GM19468 (cell line): ENCODE data around the gene TSC2.
"Not testable (repeated sequence)": the region's sequence is repeated elsewhere in the genome, so short reads cannot be mapped to it uniquely, and the experiment has no call there.

Source experiments
- ATAC-seq: cut with Tn5 transposase; IDR thresholded peaks from one replicate; pipeline ENCODE4 v1.9.1; 2021; ENCODE audit warnings: mild to moderate bottlenecking, moderate library complexity, moderate number of reproducible peaks; ENCODE audit not compliant: unreplicated experiment; ENCODE audit errors: extremely low read depth

Gene TSC2

DNA sequence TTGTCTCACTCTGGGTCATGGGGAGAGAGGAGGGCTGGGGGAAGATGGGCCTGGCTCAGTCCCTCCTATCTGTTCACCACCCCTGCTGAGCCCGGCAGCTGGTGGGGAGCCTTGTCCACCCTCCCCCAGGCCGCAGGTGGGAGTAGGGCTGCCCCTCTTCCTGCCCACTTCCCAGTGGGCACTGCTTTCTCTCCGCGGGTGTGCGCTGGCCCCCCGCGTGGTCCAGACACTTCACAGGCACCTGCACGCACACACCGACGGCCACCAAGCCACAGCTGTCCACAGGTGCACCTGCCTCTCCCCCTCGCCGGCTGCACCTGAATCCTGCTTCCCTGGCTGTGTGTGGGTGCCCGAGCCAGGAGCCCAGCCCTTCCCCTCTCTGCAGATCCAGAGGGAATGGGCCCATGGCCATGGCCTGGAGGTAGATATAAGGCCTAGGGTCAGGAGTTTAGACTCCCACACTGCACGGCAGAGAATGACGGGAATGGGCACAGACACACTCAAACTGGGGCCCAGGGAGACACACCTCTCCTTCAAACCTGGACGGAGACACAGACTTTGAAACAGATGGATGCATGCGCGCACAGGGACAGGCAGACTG is 19.1 kb upstream of the TSC2 start:
- ATAC-seq: no peak

DNA sequence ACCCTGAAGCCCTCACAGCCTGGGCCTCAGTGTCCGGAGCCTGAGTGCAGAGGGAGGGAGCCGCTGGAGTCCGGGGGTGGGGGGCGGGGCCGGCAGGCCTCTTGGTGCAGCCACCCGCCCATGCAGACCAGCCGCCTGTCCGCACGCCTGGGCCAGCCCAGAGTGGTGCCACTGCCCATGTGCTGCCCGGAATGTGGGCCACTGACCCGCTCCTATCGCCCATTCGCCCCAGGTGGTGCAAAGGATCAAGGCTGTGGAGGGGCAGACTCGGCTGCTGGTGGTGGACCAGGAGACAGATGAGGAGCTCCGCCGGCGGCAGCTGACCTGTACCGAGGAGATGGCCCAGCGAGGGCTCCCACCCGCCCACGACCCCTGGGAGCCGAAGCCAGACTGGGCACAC is 18.4 kb upstream of the TSC2 start:
- ATAC-seq: no peak

DNA sequence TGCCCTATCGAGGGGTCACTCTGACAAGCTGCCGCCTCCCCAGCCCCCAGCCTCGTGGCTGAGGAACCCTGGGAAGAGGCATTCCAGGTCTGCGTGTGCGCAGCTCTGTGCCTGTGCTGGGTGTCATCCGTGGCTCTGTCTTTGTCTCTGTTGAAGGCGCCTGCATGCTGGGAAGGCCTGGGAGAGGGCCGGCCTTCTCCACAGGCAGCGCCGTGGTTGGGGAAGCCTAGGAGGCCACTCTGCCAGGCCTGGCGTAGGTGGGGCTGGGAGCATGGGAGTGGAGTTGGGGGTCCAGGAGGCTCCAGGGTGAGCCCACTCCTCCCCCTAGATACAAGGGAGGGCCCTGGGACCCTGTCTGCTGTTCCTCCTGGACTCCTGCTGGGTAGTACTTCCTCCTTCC is 17.7 kb upstream of the TSC2 start:
- ATAC-seq: no peak

DNA sequence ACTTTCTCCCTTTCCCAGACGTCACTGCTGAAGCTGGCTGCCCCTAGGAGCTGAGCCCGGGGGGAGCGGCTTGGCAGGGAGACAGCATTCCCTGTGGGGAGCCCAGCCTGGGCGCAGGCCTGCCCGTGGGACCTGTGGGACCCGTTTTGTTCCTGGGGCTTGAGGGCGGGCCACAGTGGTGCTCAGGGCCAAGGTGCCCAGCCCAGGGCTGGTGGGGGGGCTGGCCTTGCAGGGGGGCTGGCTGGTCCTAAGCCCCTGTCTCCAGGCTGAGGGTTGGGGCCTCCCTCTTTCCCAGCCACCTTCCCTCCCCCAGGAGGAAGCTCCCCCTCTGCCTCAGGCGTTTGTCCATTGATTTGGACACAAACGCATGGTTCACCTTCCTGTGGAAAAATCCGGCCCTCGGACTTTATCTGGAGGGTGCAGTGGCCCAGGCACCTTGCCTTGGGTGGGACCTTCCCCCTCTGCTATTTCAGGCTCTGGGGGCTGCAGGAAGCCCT is 16.7 kb upstream of the TSC2 start:
- ATAC-seq: no peak

DNA sequence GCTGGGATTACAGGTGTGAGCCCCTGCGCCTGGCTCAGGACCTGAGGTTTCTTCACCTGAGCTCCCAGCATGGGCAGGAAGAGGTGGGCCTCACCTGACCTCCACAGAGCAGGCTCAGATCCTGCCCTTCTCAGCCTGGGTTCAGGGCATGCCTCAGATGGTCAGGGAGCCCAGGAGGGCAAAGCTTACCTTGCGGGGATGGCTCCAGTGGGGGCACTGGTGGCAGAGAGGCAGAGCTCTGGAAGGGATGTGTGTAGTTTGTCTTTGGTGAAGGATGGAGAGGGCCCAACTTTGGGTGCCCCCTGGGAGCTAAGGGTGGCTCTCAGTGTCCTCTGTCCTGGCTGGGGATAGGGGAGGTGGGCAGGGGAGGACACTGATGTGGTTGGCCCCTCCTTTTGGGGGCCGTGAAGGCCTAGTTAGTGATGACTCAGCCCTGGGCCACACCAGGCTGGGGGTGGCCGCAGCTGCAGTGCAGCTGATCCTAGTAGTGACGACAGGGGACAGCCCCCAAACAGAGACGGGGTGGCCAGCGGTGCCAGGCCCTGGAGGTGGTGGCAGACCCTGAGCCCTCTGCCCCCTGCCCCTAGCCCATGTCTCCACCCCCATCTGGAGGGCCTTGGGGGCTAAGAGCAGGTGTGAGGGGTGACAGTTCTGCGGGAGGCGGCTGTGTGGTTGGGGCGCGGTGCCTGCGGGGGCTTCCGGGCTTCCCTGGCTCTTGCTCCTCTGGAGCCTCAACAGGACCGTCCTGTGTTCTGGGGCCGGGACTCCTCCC is 15.3 kb upstream of the TSC2 start:
- no peak for ATAC-seq

DNA sequence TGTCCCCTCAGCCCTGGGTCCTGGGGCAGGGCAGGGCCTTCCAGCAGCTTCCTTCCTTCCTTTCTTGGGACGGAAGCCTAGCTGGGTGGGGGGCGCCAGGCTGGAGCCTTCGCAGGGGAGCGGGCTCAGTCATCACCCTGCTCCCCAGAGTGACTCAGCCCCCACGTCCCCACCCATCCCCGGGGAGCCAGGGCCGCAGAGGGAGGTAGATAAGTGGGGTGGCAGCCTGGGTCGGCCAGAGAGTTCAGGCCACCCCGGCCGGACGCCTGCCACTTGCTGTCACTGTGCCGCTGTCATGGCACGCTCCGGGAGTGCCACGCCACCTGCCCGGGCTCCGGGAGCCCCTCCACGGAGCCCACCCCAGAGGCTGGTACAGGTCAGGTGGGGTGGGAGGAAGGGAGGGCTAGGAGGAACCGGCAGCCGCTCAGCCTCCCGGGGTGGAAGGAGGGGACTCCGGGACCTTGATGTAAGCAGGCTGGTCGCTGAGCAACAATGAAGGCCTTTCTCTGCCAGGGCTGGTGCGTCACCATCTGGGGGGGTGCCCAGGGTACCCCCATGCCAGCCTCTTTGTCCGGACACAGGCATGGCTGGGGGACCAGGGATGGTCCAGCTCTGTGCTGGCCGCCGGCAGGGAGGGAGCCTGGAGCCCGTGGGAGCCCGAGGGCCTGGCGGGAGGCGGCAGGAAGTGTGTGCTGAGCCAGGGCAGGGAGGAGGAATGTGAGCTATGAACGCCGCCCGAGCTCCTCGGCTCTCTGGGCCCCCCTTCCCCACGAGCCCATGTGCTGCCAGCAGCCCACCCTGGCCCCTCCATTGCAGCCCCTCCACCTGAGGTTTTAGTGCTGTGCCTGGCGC is 14.5 kb upstream of the TSC2 start:
- no peak for ATAC-seq

DNA sequence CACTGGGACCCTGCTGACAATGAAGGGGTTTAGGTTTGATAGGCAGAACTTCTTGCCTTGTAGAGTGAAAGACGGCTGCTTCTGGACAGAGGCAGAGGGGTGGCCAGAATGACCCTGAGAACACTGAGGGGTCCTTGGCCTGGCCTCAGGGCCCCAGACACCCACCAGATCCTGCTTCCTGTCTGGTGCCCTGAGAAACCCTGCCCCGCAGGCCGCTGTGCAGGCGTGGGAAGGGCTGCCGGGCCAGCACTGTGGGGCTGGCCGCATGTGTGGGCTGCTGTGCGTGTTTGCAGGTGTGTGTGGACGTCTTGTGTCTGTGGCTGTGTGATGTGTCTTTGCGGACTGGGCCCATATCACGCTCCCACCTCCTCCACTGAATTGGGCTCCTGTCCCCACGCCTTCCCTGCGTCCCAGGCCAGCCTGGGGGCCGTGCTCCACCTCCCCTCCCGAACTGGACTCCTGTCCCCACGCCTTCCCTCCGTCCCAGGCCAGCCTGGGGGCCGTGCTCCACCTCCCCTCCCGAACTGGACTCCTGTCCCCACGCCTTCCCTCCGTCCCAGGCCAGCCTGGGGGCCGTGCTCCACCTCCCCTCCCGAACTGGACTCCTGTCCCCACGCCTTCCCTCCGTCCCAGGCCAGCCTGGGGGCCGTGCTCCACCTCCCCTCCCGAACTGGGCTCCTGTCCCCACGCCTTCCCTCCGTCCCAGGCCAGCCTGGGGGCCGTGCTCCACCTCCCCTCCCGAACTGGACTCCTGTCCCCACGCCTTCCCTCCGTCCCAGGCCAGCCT is 13.7 kb upstream of the TSC2 start:
- ATAC-seq: not testable (repeated sequence)

DNA sequence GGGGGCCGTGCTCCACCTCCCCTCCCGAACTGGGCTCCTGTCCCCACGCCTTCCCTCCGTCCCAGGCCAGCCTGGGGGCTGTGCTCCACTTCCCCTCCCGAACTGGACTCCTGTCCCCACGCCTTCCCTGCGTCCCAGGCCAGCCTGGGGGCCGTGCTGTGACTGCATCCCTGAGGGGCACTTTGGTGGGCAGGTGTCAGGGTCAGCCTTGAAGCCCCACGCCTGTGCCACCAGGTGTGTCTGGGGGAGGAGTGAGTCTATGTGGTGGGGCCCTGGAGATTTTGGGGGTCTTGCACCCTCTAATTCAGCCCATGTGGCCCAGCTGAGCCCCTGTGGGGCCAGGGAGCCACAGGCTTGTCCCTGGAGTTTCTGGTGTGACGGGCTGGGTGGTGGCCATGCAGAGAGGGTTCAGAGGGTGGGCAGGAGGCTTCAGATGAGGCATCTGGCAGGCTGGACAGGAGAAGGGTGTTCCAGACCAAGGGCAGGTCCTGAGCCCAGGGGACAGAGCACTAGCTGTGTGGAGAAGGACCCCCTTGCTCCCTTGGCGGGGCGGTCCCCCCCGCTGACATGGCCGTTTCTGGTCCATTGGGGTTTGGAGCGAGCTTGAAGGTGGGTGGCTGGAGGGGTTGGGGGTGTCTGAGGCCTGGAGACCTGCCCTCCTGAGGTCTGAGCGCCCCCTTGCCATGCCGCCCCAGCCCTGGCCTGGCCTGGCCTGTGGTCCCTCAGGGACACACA is 12.9 kb upstream of the TSC2 start:
- no peak for ATAC-seq

DNA sequence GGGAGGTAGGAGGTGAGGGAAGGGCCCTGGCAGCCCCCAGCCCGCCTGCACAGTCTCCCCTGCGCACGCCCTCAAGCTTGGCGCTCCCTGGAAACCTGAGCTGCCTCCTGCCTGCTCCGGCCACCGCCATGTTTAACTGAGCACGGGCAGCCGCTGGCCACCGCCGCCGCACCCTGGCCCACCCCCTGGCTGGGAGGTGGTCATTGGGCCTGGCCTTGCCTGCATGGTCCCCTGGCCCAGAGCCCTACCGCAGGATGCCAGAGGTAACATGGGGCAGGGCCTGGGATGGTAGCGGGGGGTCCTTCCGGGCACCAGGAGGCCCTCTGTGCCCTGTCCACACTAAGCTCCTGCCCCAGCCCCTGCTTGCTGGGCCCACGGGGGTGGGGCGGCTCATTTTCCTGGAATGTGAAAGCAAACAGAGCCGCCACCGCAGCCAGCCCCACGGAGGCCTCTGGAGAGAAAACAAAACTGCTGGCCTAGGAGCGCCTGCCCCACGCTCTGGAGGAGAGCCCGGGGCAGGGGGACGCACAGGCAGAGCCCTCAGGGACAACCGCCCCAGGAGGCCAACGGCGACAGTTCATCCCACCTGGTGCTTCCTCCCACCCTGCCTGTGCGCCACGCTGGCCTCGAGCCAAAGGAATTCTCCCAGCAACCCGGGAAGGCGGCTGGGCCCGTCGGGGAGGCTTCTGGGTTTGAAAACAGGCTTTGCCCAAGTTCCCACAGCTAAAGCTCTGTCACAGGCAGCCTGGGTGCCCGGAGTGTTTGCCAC is 12.2 kb upstream of the TSC2 start:
- ATAC-seq: no peak

DNA sequence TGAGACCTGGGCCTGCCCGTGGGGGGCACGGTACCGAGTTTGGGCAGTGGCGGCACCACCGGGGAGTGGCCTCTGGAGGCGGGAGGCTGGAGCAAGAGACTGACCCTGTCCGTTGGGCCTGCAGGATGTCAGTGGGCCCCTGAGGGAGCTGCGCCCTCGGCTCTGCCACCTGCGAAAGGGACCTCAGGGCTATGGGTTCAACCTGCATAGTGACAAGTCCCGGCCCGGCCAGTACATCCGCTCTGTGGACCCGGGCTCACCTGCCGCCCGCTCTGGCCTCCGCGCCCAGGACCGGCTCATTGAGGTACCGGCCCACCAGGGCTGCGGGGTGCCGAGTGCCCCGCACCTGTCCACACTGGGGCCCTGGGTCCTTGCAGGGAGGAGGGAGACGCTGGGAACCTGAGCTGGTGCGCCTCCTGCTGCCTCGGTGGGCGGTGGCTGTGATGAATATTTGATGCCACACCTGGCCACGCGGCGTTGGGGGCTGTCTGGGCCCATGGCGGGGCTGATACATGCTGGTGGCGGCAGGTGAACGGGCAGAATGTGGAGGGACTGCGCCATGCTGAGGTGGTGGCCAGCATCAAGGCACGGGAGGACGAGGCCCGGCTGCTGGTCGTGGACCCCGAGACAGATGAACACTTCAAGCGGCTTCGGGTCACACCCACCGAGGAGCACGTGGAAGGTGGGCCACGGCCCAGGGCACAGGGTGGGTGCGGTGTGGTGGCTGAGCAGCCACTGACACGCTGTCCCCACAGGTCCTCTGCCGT is 11.4 kb upstream of the TSC2 start:
- ATAC-seq: no peak

DNA sequence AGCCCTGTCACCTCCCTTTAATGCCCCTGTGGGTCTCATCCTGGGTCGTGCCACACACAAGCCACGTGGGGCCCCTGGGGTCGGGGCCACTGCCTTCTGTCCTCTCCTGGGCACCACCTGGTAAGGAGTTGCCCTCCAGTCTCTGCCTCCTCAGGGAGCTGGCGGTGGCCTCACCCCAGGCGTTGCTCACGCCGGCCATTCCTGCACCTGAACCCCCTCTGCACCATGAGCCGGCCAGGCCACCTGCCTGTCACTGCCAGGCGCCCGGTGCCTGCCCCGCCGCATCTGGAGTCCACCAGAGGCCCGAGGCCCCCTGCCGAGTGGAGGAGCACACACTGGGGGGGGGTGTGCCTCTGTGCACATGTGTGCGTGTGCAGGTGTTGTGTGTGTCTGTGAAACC is 10.7 kb upstream of the TSC2 start:
- no peak for ATAC-seq

DNA sequence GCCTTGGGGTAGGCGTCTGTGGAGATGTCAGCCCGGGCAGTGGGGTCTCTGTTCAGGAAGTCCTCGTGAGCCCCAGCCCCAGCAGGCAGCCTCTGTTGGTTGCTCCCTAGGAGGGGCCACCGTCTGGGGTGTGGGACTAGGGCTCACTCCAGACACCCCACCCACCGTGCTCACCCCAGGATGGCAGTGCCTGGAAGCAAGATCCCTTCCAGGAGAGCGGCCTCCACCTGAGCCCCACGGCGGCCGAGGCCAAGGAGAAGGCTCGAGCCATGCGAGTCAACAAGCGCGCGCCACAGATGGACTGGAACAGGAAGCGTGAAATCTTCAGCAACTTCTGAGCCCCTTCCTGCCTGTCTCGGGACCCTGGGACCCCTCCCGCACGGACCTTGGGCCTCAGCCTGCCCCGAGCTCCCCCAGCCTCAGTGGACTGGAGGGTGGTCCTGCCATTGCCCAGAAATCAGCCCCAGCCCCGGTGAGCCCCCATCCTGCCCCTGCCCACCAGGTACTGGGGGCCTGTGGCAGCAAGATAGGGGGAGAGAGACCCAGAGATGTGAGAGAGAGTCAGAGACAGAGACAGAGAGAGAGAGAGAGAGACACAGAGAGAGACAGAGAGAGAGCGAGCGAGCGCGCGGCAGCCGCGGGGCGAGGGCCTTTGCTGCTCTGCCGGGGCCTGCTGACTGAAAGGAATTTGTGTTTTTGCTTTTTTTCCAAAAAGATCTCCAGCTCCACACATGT is 10.0 kb upstream of the TSC2 start:
- no peak for ATAC-seq

DNA sequence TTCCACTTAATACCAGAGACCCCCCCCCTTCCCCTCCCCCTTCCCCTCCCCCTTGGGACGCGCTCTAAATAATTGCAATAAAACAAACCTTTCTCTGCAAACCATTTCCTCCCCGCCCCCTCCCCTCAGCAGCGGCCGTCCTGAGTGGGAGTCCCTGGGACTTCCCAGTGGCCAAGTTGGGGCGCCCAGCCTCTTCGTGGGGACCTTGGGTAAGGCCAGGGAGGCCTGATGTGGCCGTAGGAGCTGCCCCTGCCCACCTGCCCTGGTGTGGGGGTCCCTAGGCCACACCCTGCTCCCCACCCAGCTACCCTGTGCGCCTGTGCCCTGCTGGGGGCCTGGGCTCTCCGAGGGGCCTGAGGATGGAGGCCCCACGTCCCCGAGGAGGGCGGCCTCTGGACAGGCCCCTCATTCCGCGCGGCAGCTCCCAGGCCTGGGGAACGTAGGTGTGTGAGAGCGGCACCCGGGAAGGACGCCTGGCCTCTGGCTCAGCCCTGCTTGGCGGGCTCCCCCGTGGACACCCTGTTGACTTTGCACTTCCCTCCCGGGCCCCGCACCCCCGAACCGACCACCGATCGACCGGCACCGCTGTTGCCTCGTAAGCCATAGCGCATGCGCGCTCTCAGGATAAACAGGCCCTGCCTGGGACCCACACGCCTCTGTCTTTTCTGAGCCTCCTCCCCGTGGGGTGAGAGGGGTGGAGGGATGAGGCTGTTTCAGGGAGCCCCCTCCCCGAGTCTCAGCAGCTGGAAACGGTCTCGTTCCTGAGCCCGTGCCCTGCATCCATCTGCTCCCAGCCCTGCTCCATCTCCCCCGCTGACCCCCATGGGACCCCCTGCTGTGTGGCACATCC is 9.2 kb upstream of the TSC2 start:
- ATAC-seq: no peak

DNA sequence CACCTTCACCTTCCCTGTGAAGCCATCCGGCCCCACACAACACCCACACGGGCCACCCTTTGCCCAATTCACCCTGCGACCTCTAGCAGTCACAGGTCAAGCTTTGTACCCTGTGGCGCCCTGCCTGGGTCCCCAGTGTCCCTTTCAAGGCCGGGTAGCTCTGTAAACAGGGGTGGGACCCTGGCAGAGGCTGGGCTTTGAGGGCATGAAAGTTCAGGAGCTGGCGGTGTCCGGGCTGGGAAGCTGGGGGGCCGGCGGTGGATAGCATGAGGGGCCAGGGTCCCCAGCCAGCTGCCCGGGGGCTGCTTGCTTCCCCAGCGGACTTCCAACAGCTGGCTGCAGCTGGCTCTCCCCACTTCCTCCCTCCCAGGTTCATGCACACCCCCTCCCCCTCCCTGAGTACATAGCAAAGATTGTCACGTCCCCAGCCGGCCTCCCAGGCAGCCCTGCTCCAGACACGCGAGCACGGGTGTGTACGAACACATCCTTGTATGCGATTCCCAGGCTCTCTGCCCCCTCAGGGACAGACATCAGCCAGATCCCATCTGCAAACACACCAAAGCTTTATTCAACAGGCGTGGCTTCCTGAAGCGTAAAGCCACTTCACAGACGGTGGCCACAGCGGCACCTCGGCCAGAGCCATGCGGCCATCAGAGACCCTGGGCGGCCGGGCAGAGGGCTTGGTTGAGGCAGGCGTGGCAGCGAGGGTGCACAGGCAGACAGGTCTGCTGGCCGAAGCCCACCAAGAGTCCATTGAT is 8.3 kb upstream of the TSC2 start:
- no peak for ATAC-seq

DNA sequence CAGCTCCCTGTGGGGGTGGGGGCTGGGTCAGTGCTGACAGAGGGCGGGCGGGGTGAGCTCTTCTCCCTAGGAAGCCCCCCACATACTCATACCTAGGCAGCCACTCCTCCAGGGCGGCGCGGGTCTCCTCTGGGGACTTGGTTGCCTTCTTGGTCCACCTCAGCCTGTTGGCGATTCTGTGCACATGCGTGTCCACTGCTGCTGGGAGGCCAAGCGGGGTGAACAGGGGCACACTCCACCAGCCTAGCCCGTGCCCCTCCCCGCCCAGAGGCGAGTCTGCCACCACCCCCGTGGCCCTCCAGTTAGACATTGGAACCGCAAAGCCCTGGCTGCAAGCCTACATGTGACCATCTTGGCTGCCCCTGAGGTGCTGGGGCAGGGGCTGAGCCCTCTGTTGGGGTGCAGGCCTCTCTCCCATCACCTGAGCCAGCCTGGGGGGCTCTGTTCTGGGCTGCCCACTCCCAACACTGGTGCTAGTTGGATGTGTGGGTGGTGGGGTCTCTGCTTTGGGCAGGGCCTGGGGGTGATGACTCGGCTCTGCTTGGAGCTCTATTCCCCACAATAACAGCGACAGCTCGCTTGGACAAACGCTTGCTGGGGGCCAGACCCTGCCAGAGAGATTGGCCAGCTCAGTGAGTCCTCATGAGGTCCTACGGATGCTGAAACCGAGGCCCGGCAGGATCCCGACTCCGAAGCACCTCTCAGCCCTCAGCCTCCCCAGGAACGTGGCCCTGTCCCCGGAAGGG is 7.6 kb upstream of the TSC2 start:
- ATAC-seq: no peak
